HS-27A (cell line): ENCODE results near the gene ESPNL.

ENCODE experiments used
- DNase-seq: peaks from one replicate; pipeline ENCODE4 v3.0.0-alpha.2; 2012; ENCODE audit warnings: low read depth, missing footprints

ESPNL gene

GRCh38 chr2:238098901-238099713, 1.0 kb upstream of the ESPNL start:
- no peak for DNase-seq

GRCh38 chr2:238099714-238100048, 459 bp upstream of the ESPNL start:
- no peak for DNase-seq

GRCh38 chr2:238100821-238101771, 956 bp downstream of the ESPNL start:
- no peak for DNase-seq

GRCh38 chr2:238101891-238102841, 2.0 kb downstream of the ESPNL start:
- no peak for DNase-seq

- no peak for DNase-seq
Observed at GRCh38 chr2:238102865-238103264, 2.7 kb downstream of the ESPNL start.

- DNase-seq: no peak
Observed at GRCh38 chr2:238103465-238104225, 3.5 kb downstream of the ESPNL start.

- DNase-seq: no peak
Observed at GRCh38 chr2:238104226-238104690, 4.1 kb downstream of the ESPNL start.

GRCh38 chr2:238104691-238105371, 4.7 kb downstream of the ESPNL start:
- no peak for DNase-seq

GRCh38 chr2:238105506-238106338, 5.6 kb downstream of the ESPNL start:
- no peak for DNase-seq

- DNase-seq: no peak
Observed at GRCh38 chr2:238106339-238106697, 6.2 kb downstream of the ESPNL start.

- DNase-seq: no peak
Observed at GRCh38 chr2:238106698-238107524, 6.8 kb downstream of the ESPNL start.

- DNase-seq: no peak
Observed at GRCh38 chr2:238107525-238108422, 7.6 kb downstream of the ESPNL start.

GRCh38 chr2:238108423-238109183, 8.5 kb downstream of the ESPNL start:
- no peak for DNase-seq

- DNase-seq: no peak
Observed at GRCh38 chr2:238113611-238114010, 13.5 kb downstream of the ESPNL start.

GRCh38 chr2:238114331-238114841, 14.2 kb downstream of the ESPNL start:
- DNase-seq: no peak

- DNase-seq: no peak
Observed at GRCh38 chr2:238114851-238115660, 14.9 kb downstream of the ESPNL start.
